ENCODE results near the gene TVP23A. TPM values are rescaled to one million over a fixed set of nuclear protein-coding genes. Genes with fewer than 3 reads are reported as not detected.

TVP23A gene
- total RNA-seq, 1 experiment from 2014 or later = 3.1 TPM

GRCh38 chr16:10767127-10767526 is 51.5 kb downstream of the TVP23A start:
- Histone ChIP-seq H3K9ac (ENCODE audit: extremely low read depth, insufficient read length, low read length) (no peak overlapping the region), H4K8ac (replicated peaks; ENCODE audit: insufficient read length, low read depth, low read length) (no peak overlapping the region), H2BK20ac (ENCODE audit: low read depth, low read length, poor library complexity, severe bottlenecking) (no peak overlapping the region), H4K91ac (ENCODE audit: insufficient read length, low read depth, low read length) (no peak overlapping the region), H2AK5ac (ENCODE audit: insufficient read length, low read length) (no peak overlapping the region), H3K23me2 (ENCODE audit: insufficient read length, low read depth, low read length, poor library complexity, severe bottlenecking) (no peaks in the 10 kb centered on the region), H2BK5ac (ENCODE audit: insufficient read length, low read length) (no peak overlapping the region), H3K14ac (ENCODE audit: insufficient read depth, low read length) (no peak overlapping the region), H3K56ac (ENCODE audit: insufficient read length, low read depth, low read length) (no peak overlapping the region), H3K27ac (ENCODE audit: insufficient read length, low read depth, low read length) (no peak overlapping the region), H2BK12ac (ENCODE audit: insufficient read length, low read depth, low read length) (no peak overlapping the region), H3T11ph (ENCODE audit: low read length) (no peak overlapping the region), H4K5ac (ENCODE audit: insufficient read length, low read depth, low read length) (no peak overlapping the region), H2BK120ac (ENCODE audit: low read depth, low read length, poor library complexity, severe bottlenecking) (no peak overlapping the region), H3K4me1 (ENCODE audit: insufficient read depth, low read length) (no peaks in the 10 kb centered on the region), H3K9me3 (ENCODE audit: control insufficient read depth, low read depth, low read length) (no peaks in the 10 kb centered on the region), H3K18ac (ENCODE audit: insufficient read length, low read depth, low read length) (no peak overlapping the region), H3K23ac (ENCODE audit: insufficient read length, low read depth, low read length) (no peak overlapping the region), H3K79me2 (ENCODE audit: insufficient read depth, low read length) (no peaks in the 10 kb centered on the region), H3K27me3 (ENCODE audit: insufficient read depth, low read length) (no peaks in the 10 kb centered on the region), H4K20me1 (ENCODE audit: control insufficient read depth, insufficient read depth, insufficient read length) (no peaks in the 10 kb centered on the region), H3K79me1 (ENCODE audit: insufficient read depth, low read depth, low read length, poor library complexity, severe bottlenecking) (no peaks in the 10 kb centered on the region), H2BK15ac (ENCODE audit: low read depth, low read length) (no peak overlapping the region), H3K4ac (ENCODE audit: low read depth, low read length) (no peak overlapping the region), H2AFZ (ENCODE audit: low read length) (no peak overlapping the region), H3K4me2 (ENCODE audit: insufficient read depth, insufficient read length, low read length) (no peak overlapping the region)
- no peak for TF ChIP-seq CTCF (conservative IDR thresholded peaks at IDR 0.05)
- no peaks in the 10 kb centered on the region for H3K27me3 Mint-ChIP-seq (ENCODE audit: low read depth)
- no peak overlapping the region for H3K4me3 Mint-ChIP-seq
- DNase-seq = no peak
- no peak overlapping the region for H3K27ac Mint-ChIP-seq
- H3K36me3 Mint-ChIP-seq (ENCODE audit: insufficient read depth in 1 of 3, low read depth in 3 of 3) = peaks cover 15 to 48% (median 41%) of the 10 kb centered on the region in 3 experiments; a peak in 6 of 7 replicates
- H3K9me3 Mint-ChIP-seq = peaks cover 0 to 2% of the 10 kb centered on the region in 2 experiments; a peak in 1 of 5 replicates
- no peaks in the 10 kb centered on the region for H3K4me1 Mint-ChIP-seq
- no CpG with 5 or more reads among the region's 7 CpGs for WGBS (ENCODE audit: extremely low coverage, insufficient read length, low lambda C conversion rate)
